NCI-H2171 treated with DMSO at 0.1 percent for 48 hours (cell line): ENCODE results near the gene HACE1.

ENCODE experiments used
- DNase-seq: peaks from one replicate; lab custom pipeline; 2025; lab: John Stamatoyannopoulos, UW

The HACE1 gene

GRCh38 chr6:104686550-104687175 is 173.1 kb downstream of the HACE1 start:
- DNase-seq: no peak

GRCh38 chr6:104685871-104686549 is 173.7 kb downstream of the HACE1 start:
- no peak for DNase-seq

GRCh38 chr6:104684911-104685415 is 174.8 kb downstream of the HACE1 start:
- no peak for DNase-seq

- no peak for DNase-seq
Measured at GRCh38 chr6:104683809-104684208, 175.9 kb downstream of the HACE1 start.

- DNase-seq: peak; percentile 38
Measured at GRCh38 chr6:104682722-104683643, 176.7 kb downstream of the HACE1 start.

GRCh38 chr6:104680539-104680938 is 179.2 kb downstream of the HACE1 start:
- DNase-seq: no peak

GRCh38 chr6:104679971-104680370 is 179.7 kb downstream of the HACE1 start:
- DNase-seq: no peak
